OCI-LY3 (cell line): Measurements from ENCODE around the gene CPA2.

Experiments used
- EZH2phosphoT487 ChIP-seq: fragments of 200-600 bp; shearing (Covaris generic); IDR thresholded peaks from 2 replicates; pipeline ENCODE4 v1.6.1; 2018; ENCODE audit warnings: antibody characterized with exemption, mixed run types, low read depth
- TF ChIP-seq, protein P1 (sequence below): fragments of 200-600, 300-600 bp; sonication (generic); IDR thresholded peaks from 2 replicates; pipeline ENCODE4 v1.5.1; 2014; ENCODE audit warnings: antibody characterized with exemption, low read length, low read depth

- TF ChIP-seq, protein P1, sequence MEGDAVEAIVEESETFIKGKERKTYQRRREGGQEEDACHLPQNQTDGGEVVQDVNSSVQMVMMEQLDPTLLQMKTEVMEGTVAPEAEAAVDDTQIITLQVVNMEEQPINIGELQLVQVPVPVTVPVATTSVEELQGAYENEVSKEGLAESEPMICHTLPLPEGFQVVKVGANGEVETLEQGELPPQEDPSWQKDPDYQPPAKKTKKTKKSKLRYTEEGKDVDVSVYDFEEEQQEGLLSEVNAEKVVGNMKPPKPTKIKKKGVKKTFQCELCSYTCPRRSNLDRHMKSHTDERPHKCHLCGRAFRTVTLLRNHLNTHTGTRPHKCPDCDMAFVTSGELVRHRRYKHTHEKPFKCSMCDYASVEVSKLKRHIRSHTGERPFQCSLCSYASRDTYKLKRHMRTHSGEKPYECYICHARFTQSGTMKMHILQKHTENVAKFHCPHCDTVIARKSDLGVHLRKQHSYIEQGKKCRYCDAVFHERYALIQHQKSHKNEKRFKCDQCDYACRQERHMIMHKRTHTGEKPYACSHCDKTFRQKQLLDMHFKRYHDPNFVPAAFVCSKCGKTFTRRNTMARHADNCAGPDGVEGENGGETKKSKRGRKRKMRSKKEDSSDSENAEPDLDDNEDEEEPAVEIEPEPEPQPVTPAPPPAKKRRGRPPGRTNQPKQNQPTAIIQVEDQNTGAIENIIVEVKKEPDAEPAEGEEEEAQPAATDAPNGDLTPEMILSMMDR: no peak
- no peak for TF ChIP-seq EZH2phosphoT487
Observed at GRCh38 chr7:130329681-130330080, 63.0 kb downstream of the CPA2 start.
